ENCODE data around the gene DNAJC11.
A peak's percentile ranks its signal among the peaks of the same experiment; 100 is the strongest.

DNAJC11 gene

GRCh38 chr1:6635161-6635909 is 66.3 kb downstream of the DNAJC11 start:
- Histone ChIP-seq H3K36me3 (peaks cover 93 to 100% (median 99%) of the 10 kb centered on the region in 11 experiments), H3K27me3 (no peaks in the 10 kb centered on the region)

DNA sequence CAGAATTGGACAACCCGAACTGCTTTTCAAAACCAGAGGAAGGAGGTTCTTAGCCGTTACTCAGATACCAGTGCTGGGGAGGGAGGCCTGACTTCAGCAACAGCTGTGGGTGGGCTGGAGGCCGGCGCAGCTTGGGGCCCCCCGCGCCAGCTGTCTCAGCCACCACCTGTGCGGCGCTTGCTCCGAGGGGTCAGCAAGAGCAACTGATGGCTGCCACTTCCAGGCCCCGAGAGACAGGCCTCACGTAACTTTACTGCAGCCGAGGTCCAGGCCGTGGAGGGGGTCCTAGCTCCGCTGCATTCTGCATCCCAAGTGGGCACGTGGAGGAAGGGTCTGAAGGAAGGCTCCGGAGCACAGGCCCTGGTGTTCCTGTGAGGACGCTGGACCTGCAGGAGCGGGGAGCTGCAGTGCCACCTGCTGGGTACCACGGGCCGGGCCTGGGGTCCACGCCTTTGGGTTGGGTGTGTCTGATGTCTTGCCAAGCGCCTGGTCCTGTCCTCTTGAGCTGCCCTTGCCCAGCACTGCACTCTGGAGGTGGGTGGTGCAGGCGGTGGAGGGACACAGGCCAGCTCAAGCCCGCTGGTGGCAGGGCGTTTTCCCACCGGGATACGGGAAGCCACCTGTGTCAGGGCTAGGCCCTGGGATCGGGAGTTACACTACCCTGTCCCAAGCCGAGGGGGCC is 67.1 kb downstream of the DNAJC11 start:
- H3K4me2 ChIP-seq: peak overlapping the region in 8 of 11 experiments; percentile 20 to 69 (median 55); a peak in 15 of 22 replicates
- no peak overlapping the region for H3K4me3 ChIP-seq
- H3K9ac ChIP-seq: peak overlapping the region in 5 of 11 experiments; percentile 1 to 52 (median 5); a peak in 6 of 22 replicates
- peaks cover 0 to 33% (median 22%) of the 10 kb centered on the region in 10 experiments; a peak in 16 of 20 replicates for H3K4me1 ChIP-seq
- peaks cover 93 to 100% (median 99%) of the 10 kb centered on the region in 11 experiments for H3K36me3 ChIP-seq
- H3K9me3 ChIP-seq (replicated peaks in 1 of 11): no peaks in the 10 kb centered on the region
- no peaks in the 10 kb centered on the region for H3K27me3 ChIP-seq
- TF ChIP-seq Cebpa-rat (IDR thresholded peaks at IDR 0.05): no peak
- peak overlapping the region in 4 of 11 experiments; percentile 6 to 47 (median 7); a peak in 2 of 22 replicates for H3K27ac ChIP-seq
- peaks cover 10 to 89% (median 62%) of the 10 kb centered on the region in 11 experiments; a peak in 21 of 22 replicates for H4K20me1 ChIP-seq

More at GRCh38 chr1:6635161-6635909, 66.3 kb downstream of the DNAJC11 start:
- Histone ChIP-seq H3K4me1 (peaks cover 0 to 33% (median 22%) of the 10 kb centered on the region in 10 experiments; a peak in 16 of 20 replicates), H3K9ac (peak overlapping the region in 2 of 11 experiments; percentile 16 to 24; a peak in 1 of 22 replicates), H3K4me2 (no peak overlapping the region), H4K20me1 (peaks cover 5 to 82% (median 56%) of the 10 kb centered on the region in 11 experiments; a peak in 20 of 22 replicates), H3K4me3 (no peak overlapping the region), H3K27ac (no peak overlapping the region), H3K9me3 (replicated peaks in 1 of 11) (no peaks in the 10 kb centered on the region)
- TF ChIP-seq Cebpa-rat (IDR thresholded peaks at IDR 0.05): no peak

DNA sequence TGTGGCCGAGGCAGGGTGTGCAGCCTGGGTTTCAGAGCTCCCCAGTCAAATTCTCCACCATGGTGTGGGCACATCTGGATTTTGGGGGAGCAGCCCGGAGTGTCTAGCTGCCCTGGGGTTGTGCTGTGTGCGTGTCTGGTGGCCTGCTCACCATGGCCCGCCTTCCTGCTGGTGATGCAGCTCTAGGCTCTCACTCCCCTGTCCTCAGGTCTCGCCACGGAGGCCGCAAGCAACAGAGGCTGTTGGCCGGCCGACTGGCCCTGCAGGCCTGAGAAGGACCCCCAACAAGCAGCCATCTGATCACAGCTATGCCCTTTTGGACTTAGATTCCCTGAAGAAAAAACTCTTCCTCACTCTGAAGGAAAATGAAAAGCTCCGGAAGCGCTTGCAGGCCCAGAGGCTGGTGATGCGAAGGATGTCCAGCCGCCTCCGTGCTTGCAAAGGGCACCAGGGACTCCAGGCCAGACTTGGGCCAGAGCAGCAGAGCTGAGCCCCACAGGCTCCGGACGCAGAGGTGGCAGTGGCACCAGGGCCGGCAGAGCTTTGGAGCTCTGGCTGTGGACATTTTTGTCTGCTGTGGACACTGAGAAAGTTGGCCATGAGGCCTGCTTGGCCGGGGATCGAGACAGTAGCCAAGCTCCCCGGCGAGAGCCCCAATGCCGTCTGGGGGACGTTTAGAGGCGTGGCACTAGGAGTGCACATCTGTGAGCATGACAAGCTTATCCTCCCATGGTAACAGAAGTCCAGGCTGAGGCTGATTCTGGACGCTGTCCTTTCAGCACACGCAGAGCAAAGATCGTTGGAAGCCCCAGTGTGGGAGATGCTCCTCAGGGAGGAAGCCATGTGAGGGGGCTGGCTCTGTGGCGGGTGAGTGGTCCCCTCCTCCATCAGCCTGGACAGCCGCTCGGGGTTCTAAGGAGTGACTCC is 68.8 kb downstream of the DNAJC11 start:
- H3K9me3 ChIP-seq (replicated peaks in 1 of 11): no peaks in the 10 kb centered on the region
- TF ChIP-seq Cebpa-rat (IDR thresholded peaks at IDR 0.05): no peak
- H3K4me1 ChIP-seq: peaks cover under 1 to 44% (median 28%) of the 10 kb centered on the region in 10 experiments; a peak in 17 of 20 replicates
- no peaks in the 10 kb centered on the region for H3K27me3 ChIP-seq
- peaks cover 25 to 97% (median 78%) of the 10 kb centered on the region in 11 experiments; a peak in 21 of 22 replicates for H4K20me1 ChIP-seq
- peak overlapping the region in 2 of 11 experiments; percentile 8 to 47; a peak in 3 of 22 replicates for H3K27ac ChIP-seq
- H3K9ac ChIP-seq: peak overlapping the region in 3 of 11 experiments; percentile 13 to 52 (median 19); a peak in 2 of 22 replicates
- peak overlapping the region in 6 of 11 experiments; percentile 35 to 69 (median 62); a peak in 12 of 22 replicates for H3K4me2 ChIP-seq
- H3K36me3 ChIP-seq: peaks cover 93 to 100% (median 99%) of the 10 kb centered on the region in 11 experiments
- no peak overlapping the region for H3K4me3 ChIP-seq

DNA sequence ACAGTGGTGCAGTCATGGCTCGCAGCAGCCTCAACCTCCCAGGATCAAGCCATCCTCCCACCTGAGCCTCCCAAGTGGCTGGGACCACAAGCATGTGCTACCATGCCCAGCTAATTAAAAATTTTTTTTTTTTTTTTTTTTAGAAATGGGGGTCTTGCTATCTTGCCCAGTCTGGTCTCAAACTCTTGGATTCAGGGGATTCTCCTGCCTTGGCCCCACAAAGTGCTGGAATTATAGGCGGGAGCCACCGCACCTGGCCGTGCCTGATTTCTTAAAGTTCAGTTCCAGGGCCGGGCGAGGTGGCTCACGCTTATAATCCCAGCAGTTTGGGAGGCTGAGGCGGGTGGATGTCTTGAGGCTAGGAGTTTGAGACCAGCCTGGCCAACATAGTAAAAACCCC is 70.6 kb downstream of the DNAJC11 start:
- Histone ChIP-seq H3K4me1 (peaks cover 18 to 62% (median 46%) of the 10 kb centered on the region in 10 experiments), H4K20me1 (peaks cover 43 to 97% (median 84%) of the 10 kb centered on the region in 11 experiments; a peak in 21 of 22 replicates), H3K36me3 (peaks cover 77 to 90% (median 84%) of the 10 kb centered on the region in 11 experiments), H3K27me3 (no peaks in the 10 kb centered on the region), H3K9ac (no peak overlapping the region), H3K9me3 (replicated peaks in 1 of 11) (no peaks in the 10 kb centered on the region), H3K27ac (no peak overlapping the region), H3K4me3 (no peak overlapping the region), H3K4me2 (no peak overlapping the region)
- no peak for TF ChIP-seq Cebpa-rat (IDR thresholded peaks at IDR 0.05)

- H3K4me3 ChIP-seq: no peak overlapping the region
- peaks cover 67 to 80% (median 74%) of the 10 kb centered on the region in 11 experiments for H3K36me3 ChIP-seq
- H3K4me2 ChIP-seq: no peak overlapping the region
- H3K9me3 ChIP-seq (replicated peaks in 1 of 11): no peaks in the 10 kb centered on the region
- no peak for TF ChIP-seq Cebpa-rat (IDR thresholded peaks at IDR 0.05)
- H3K27me3 ChIP-seq: no peaks in the 10 kb centered on the region
- H3K9ac ChIP-seq: no peak overlapping the region; a peak in 1 of 22 replicates
- H4K20me1 ChIP-seq: peaks cover 44 to 89% (median 78%) of the 10 kb centered on the region in 11 experiments; a peak in 21 of 22 replicates
- H3K4me1 ChIP-seq: peaks cover 21 to 67% (median 50%) of the 10 kb centered on the region in 10 experiments
- H3K27ac ChIP-seq: no peak overlapping the region
Observed at GRCh38 chr1:6630027-6630426, 71.6 kb downstream of the DNAJC11 start.

DNA sequence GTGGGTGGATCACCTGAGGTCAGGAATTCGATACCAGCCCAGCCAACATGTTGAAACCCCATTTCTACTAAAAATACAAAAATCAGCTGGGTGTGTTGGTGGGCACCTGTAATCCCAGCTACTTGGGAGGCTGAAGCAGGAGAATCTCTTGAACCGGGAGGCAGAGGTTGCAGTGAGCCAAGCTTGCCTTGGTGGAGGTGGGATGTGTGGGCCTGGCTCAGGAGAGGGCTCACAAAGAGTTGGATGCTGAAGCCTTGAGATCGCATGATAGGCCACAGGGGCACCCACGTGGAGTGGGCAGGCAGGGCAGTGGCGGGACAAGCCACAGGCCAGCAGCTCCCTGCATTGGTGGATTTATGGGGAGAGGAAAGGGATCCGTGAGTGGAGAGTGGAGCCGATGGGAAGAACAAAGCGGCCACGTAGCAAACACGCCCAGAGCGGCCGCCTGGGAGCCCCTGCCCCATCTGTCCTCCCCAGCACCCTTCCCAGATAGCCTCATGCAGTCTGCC is 72.6 kb downstream of the DNAJC11 start:
- Histone ChIP-seq H4K20me1 (peaks cover 44 to 83% (median 74%) of the 10 kb centered on the region in 11 experiments; a peak in 21 of 22 replicates), H3K4me3 (no peak overlapping the region), H3K36me3 (peaks cover 58 to 74% (median 65%) of the 10 kb centered on the region in 11 experiments), H3K9me3 (replicated peaks in 1 of 11) (no peaks in the 10 kb centered on the region), H3K4me1 (peaks cover 27 to 62% (median 46%) of the 10 kb centered on the region in 10 experiments), H3K27me3 (no peaks in the 10 kb centered on the region), H3K27ac (no peak overlapping the region), H3K9ac (no peak overlapping the region), H3K4me2 (no peak overlapping the region)
- no peak for TF ChIP-seq Cebpa-rat (IDR thresholded peaks at IDR 0.05)

DNA sequence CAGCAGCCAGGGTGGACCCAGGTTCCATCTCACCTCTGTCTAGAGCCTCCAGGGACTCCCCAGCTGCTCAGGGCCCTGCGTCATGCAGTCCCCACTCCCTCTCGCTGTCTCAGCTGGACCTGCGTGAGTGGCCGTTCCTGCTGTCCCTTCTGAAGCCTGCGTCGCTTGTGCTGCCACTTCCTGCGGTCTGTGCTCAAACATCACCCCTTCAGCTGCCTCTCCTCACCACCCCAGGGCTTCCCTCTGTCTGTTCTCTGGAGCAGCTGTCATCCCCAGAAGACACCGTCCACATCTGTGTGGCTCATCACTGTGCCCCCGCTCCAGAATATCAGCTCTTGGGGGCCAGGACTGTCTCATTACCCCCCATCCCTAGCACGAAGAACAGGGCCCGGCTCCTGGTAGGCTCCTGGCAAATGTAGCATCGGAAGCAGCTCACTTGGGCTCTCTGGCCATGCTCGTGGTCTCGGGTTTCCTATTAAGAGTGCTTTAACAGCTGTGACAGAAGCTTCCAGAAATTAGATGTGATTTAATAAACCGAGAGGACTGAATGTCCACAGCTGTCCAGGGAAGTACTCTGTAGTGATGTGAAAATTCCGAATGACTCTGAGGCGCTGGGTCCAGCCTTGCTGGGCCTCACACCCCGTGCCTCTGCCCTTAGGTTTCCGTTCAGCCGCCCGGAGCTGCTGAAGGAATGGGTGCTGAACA is 73.6 kb downstream of the DNAJC11 start:
- Histone ChIP-seq H3K4me2 (peak overlapping the region; percentile 10 to 97 (median 90); a peak in 19 of 22 replicates), H3K9me3 (replicated peaks in 1 of 11) (no peaks in the 10 kb centered on the region), H3K27ac (peak overlapping the region in 1 of 11 experiments; percentile 1; a peak in 1 of 22 replicates), H3K9ac (peak overlapping the region in 5 of 11 experiments; percentile 22 to 89 (median 47); a peak in 6 of 22 replicates), H3K4me3 (no peak overlapping the region), H4K20me1 (peaks cover 42 to 82% (median 71%) of the 10 kb centered on the region in 11 experiments; a peak in 21 of 22 replicates), H3K27me3 (no peaks in the 10 kb centered on the region), H3K4me1 (peaks cover 27 to 52% (median 36%) of the 10 kb centered on the region in 10 experiments), H3K36me3 (peaks cover 57 to 73% (median 64%) of the 10 kb centered on the region in 11 experiments)
- no peak for TF ChIP-seq Cebpa-rat (IDR thresholded peaks at IDR 0.05)

Data from BLaER1 treated with 17β-estradiol and CSF1 and Interleukin-3, amounts not matched to agents 10 nM and 100 nM (cell line).